HCT116 (cell line): ENCODE results near the gene HAPSTR1. TPM values are rescaled to one million over a fixed set of nuclear protein-coding genes. Genes with fewer than 3 reads are reported as not detected.

ENCODE experiments used
- ATAC-seq: fragments of 200-7000 bp; cut with Tn5 transposase; 2 replicates; pipeline ENCODE4 v1.9.1; 2020; ENCODE audit warnings: mild to moderate bottlenecking, moderate library complexity
- BruUV-seq: library from RNA; stranded (reverse); fragments of 400-500 nt; replicated peaks from 2 replicates; lab custom pipeline; 2021; lab: Mats Ljungman, UMichigan
- CTCF ChIA-PET: fragments of 300-600 bp; sonication (Branson Sonifier 250); formaldehyde crosslinking; loops from one replicate; lab custom pipeline; 2021; ENCODE audit warnings: antibody characterized with exemption; lab: Charles Lee
- POLR2A ChIA-PET: fragments of 300-600, 350-600 bp; sonication (Branson Sonifier 250); formaldehyde crosslinking; loops from one replicate; lab custom pipeline; 2021; ENCODE audit warnings: antibody characterized with exemption; lab: Charles Lee
- RAD21 ChIA-PET, 2 experiments: fragments of 300-600 bp; sonication (Branson Sonifier 250); formaldehyde crosslinking; loops; one replicate each; lab custom pipeline; 2023; ENCODE audit warnings: low total read pairs in 2 of 2; ENCODE audit not compliant: uncharacterized antibody in 2 of 2, unreplicated experiment in 2 of 2, low non-redundant PET in 1 of 2; lab: Charles Lee
- DNase-seq: peaks from one replicate; pipeline ENCODE4 v3.0.0-alpha.2; 2010; ENCODE audit warnings: low read depth, low spot score
- H2AFZ ChIP-seq: fragments of 200-600 bp; shearing (Covaris generic), sonication (generic); 2 replicates; pipeline ENCODE4 v1.6.1; 2017; ENCODE audit warnings: low read depth, mixed run types, mixed read lengths, antibody characterized with exemption, low read length; ENCODE audit not compliant: poor library complexity, severe bottlenecking
- H3K27ac ChIP-seq: 2 replicates; pipeline ENCODE4 v1.5.1; 2012; ENCODE audit warnings: low read depth, low read length
- H3K27me3 ChIP-seq: fragments of 200-600 bp; sonication (generic); 2 replicates; pipeline ENCODE4 v1.6.1; 2016; ENCODE audit warnings: mixed run types, low read length, mixed read lengths; ENCODE audit not compliant: insufficient read depth
- H3K36me3 ChIP-seq, 2 experiments: fragments of 200-500 bp in 1 of 2; fragments of 200-600 bp in 1 of 2; sonication (Bioruptor generic) in 1 of 2; sonication (generic) in 1 of 2; 2 replicates each; pipeline versions ENCODE4 v1.5.1 to v1.6.1; 2014 to 2016; ENCODE audit warnings: low read length in 2 of 2, inconsistent platforms in 1 of 2, mixed read lengths in 1 of 2, mixed run types in 1 of 2; ENCODE audit not compliant: insufficient read depth in 2 of 2, control insufficient read depth in 1 of 2
- H3K4me1 ChIP-seq, 2 experiments: fragments of 200-600 bp in 1 of 2; sonication (generic) in 1 of 2; 2 replicates each; pipeline versions ENCODE4 v1.5.1 to v1.6.1; 2012 to 2017; ENCODE audit warnings: low read length in 2 of 2, inconsistent platforms in 1 of 2, mild to moderate bottlenecking in 1 of 2, mixed read lengths in 1 of 2, mixed run types in 1 of 2, moderate library complexity in 1 of 2; ENCODE audit not compliant: insufficient read depth in 2 of 2, control insufficient read depth in 1 of 2
- H3K4me2 ChIP-seq: fragments of 200-600 bp; sonication (generic); 2 replicates; pipeline ENCODE4 v1.6.1; 2017; ENCODE audit warnings: mixed run types, low read length, mixed read lengths
- H3K4me3 ChIP-seq, 2 experiments: fragments of 200-600 bp in 1 of 2; sonication (generic) in 1 of 2; replicated peaks in 1 of 2; 2 replicates each; pipeline ENCODE4 v1.5.1; 2011 to 2016; ENCODE audit warnings: low read length in 2 of 2, control low read depth in 1 of 2, low read depth in 1 of 2, mild to moderate bottlenecking in 1 of 2, mixed read lengths in 1 of 2, mixed run types in 1 of 2
- H3K79me2 ChIP-seq: fragments of 200-600 bp; sonication (generic); 2 replicates; pipeline ENCODE4 v1.6.1; 2017; ENCODE audit warnings: mild to moderate bottlenecking, mixed run types, low read length, moderate library complexity, mixed read lengths; ENCODE audit not compliant: insufficient read depth
- H3K9ac ChIP-seq: fragments of 200-600 bp; sonication (generic); 2 replicates; pipeline ENCODE4 v1.6.1; 2016; ENCODE audit warnings: low read length, mixed read lengths
- H3K9me2 ChIP-seq: fragments of 200-600 bp; sonication (generic), shearing (Covaris generic); 2 replicates; pipeline ENCODE4 v1.6.1; 2017; ENCODE audit warnings: mixed run types, mild to moderate bottlenecking, moderate library complexity; ENCODE audit not compliant: insufficient read depth
- H3K9me3 ChIP-seq, 2 experiments: fragments of 200-500 bp in 1 of 2; fragments of 200-600 bp in 1 of 2; sonication (Bioruptor generic) in 1 of 2; sonication (generic) in 1 of 2; 2 replicates each; pipeline ENCODE4 v1.6.1; 2014 to 2017; ENCODE audit warnings: low read length in 2 of 2, mixed read lengths in 2 of 2, inconsistent platforms in 1 of 2, low read depth in 1 of 2, mild to moderate bottlenecking in 1 of 2, mixed run types in 1 of 2, moderate library complexity in 1 of 2; ENCODE audit not compliant: control insufficient read depth in 1 of 2, insufficient read depth in 1 of 2
- H4K20me1 ChIP-seq: fragments of 200-600 bp; sonication (generic), shearing (Covaris generic); 2 replicates; pipeline ENCODE4 v1.6.1; 2017; ENCODE audit warnings: mixed run types, mild to moderate bottlenecking, moderate library complexity; ENCODE audit not compliant: insufficient read depth
- FOSL1 ChIP-seq: IDR thresholded peaks from 2 replicates; pipeline ENCODE4 v1.6.1; 2012; ENCODE audit warnings: low read depth
- JUND ChIP-seq: IDR thresholded peaks from 2 replicates; pipeline ENCODE4 v1.6.1; 2012
- POLR2AphosphoS5 ChIP-seq: IDR thresholded peaks from 2 replicates; pipeline ENCODE4 v1.6.1; 2011; ENCODE audit warnings: mild to moderate bottlenecking, low read depth, low read length, moderate library complexity
- RAD21 ChIP-seq: IDR thresholded peaks from 2 replicates; pipeline ENCODE4 v1.6.1; 2012; ENCODE audit warnings: low read depth, mild to moderate bottlenecking
- SP1 ChIP-seq: IDR thresholded peaks from 2 replicates; pipeline ENCODE4 v1.6.1; 2012; ENCODE audit warnings: low read depth
- ZNF274 ChIP-seq: fragments of 200-500 bp; sonication (Bioruptor generic); IDR thresholded peaks from 2 replicates; pipeline ENCODE4 v1.6.1; 2014; ENCODE audit warnings: mild to moderate bottlenecking, low read depth, low read length, inconsistent platforms
- intact Hi-C: fragments of 100-400 bp; cut with micrococcal nuclease; formaldehyde crosslinking; loops from 2 replicates; pipeline ENCODE4 v1.10.0; 2022
- total RNA-seq: library from RNA; stranded (reverse); gene quantifications from one replicate; pipeline ENCODE4 v1.2.1, GENCODE V29; 2021; ENCODE audit not compliant: unreplicated experiment
- TF ChIP-seq, protein P1 (sequence below), 3 experiments: fragments of 200-600 bp in 1 of 3; sonication (generic) in 1 of 3; IDR thresholded peaks in 2 of 3; conservative IDR thresholded peaks in 1 of 3; 2 replicates each; pipeline ENCODE4 v1.5.1; 2012 to 2017; ENCODE audit warnings: low read depth in 2 of 3, low read length in 2 of 3, antibody characterized with exemption in 1 of 3, borderline replicate concordance in 1 of 3, control low read depth in 1 of 3, mild to moderate bottlenecking in 1 of 3, mixed read lengths in 1 of 3, mixed run types in 1 of 3, moderate library complexity in 1 of 3; ENCODE audit not compliant: insufficient read depth in 1 of 3
- TF ChIP-seq, protein P2 (sequence below): IDR thresholded peaks from 2 replicates; pipeline ENCODE4 v1.6.1; 2012; ENCODE audit warnings: low read depth

HAPSTR1 gene
- total RNA-seq, 1 experiment from 2014 or later, result 54.9 TPM

DNA sequence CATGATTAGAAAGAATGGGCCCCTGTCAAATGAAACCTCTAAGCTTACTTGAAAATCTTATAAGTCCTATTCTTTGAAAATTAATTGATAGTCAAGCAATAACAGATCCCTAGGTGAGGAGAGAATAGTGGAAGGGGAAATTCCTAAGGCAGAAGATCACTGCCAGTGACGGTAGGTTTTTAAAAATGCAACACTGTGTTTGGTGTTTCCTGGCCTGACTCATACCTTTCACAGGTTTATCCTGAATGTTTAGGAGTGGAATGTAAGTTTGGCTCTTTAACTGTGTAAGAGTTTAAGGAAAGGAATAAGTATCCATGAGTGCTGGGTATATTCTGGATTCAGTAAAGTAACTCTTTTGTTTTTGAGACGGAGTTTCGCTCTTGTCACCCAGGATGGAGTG is 23.8 kb downstream of the HAPSTR1 start:
- H3K9me3 ChIP-seq, result no peaks in the 10 kb centered on the region
- peaks cover 11 to 30% of the 10 kb centered on the region in 2 experiments for H3K36me3 ChIP-seq
- TF ChIP-seq POLR2AphosphoS5, result no peak; the same call in 1 of the 2 replicates
- TF ChIP-seq, protein P1, sequence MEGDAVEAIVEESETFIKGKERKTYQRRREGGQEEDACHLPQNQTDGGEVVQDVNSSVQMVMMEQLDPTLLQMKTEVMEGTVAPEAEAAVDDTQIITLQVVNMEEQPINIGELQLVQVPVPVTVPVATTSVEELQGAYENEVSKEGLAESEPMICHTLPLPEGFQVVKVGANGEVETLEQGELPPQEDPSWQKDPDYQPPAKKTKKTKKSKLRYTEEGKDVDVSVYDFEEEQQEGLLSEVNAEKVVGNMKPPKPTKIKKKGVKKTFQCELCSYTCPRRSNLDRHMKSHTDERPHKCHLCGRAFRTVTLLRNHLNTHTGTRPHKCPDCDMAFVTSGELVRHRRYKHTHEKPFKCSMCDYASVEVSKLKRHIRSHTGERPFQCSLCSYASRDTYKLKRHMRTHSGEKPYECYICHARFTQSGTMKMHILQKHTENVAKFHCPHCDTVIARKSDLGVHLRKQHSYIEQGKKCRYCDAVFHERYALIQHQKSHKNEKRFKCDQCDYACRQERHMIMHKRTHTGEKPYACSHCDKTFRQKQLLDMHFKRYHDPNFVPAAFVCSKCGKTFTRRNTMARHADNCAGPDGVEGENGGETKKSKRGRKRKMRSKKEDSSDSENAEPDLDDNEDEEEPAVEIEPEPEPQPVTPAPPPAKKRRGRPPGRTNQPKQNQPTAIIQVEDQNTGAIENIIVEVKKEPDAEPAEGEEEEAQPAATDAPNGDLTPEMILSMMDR (IDR thresholded peaks at IDR 0.05 in 2 of 3, conservative IDR thresholded peaks at IDR 0.05 in 1 of 3; ENCODE audit: borderline replicate concordance in 1 of 3, insufficient read depth in 1 of 3, low read depth in 2 of 3, low read length in 2 of 3), result no peak
- peak; percentile 10; the same call in 1 of the 2 replicates for TF ChIP-seq FOSL1
- no peak for TF ChIP-seq JUND
- peaks cover 0 to 20% of the 10 kb centered on the region in 2 experiments; a peak in 2 of 4 replicates for H3K4me1 ChIP-seq
- H3K27ac ChIP-seq, result no peak overlapping the region
- H2AFZ ChIP-seq, result no peak overlapping the region
- no peak overlapping the region for H3K4me2 ChIP-seq
- no TSS peak for BruUV-seq
- H3K4me3 ChIP-seq, result no peak overlapping the region
- H3K27me3 ChIP-seq, result no peaks in the 10 kb centered on the region
- RAD21 ChIA-PET, result no interaction called here
- peaks cover 100% of the 10 kb centered on the region for H3K79me2 ChIP-seq
- ATAC-seq, result no peak; the same call in 1 of the 2 replicates
- no peaks in the 10 kb centered on the region for H3K9me2 ChIP-seq
- H3K9ac ChIP-seq, result no peak overlapping the region
- DNase-seq, result no peak
- intact Hi-C loops, result no loop called here
- CTCF ChIA-PET, result no interaction called here
- peaks cover 47% of the 10 kb centered on the region for H4K20me1 ChIP-seq
- POLR2A ChIA-PET, result no interaction called here

DNA sequence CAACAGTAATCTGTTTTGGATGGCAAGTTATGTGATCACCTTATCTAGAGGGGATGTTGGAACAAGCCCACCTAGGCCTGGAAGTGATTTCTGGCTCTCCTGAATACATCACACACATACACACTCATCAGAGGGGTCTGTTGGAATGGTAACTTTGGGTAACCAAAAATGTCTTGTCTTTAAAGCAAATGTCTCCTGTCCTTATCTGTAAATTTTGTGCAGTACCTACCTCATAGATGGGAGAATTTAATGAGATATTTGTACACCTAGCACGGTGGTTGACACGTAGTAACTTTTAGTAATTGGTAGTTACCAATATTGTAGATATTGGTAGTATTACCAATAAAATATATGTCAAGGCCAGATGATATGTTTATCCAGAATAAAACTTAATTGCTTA is 24.7 kb downstream of the HAPSTR1 start:
- Histone ChIP-seq H3K4me1 (peaks cover 0 to 16% of the 10 kb centered on the region in 2 experiments; a peak in 1 of 4 replicates), H3K4me3 (no peak overlapping the region), H3K9me2 (no peaks in the 10 kb centered on the region), H3K27me3 (no peaks in the 10 kb centered on the region), H3K4me2 (no peak overlapping the region), H2AFZ (no peak overlapping the region), H3K36me3 (peaks cover 11 to 30% of the 10 kb centered on the region in 2 experiments), H3K79me2 (peaks cover 99% of the 10 kb centered on the region), H3K27ac (no peak overlapping the region), H4K20me1 (peaks cover 43% of the 10 kb centered on the region), H3K9me3 (no peaks in the 10 kb centered on the region), H3K9ac (no peak overlapping the region)
- BruUV-seq, result no TSS peak
- intact Hi-C loops, result no loop called here
- TF ChIP-seq RAD21 (no peak), ZNF274 (no peak), SP1 (no peak)
- TF ChIP-seq, protein P1 (IDR thresholded peaks at IDR 0.05 in 2 of 3, conservative IDR thresholded peaks at IDR 0.05 in 1 of 3; ENCODE audit: borderline replicate concordance in 1 of 3, insufficient read depth in 1 of 3, low read depth in 2 of 3, low read length in 2 of 3), result no peak
- TF ChIP-seq, protein P2, sequence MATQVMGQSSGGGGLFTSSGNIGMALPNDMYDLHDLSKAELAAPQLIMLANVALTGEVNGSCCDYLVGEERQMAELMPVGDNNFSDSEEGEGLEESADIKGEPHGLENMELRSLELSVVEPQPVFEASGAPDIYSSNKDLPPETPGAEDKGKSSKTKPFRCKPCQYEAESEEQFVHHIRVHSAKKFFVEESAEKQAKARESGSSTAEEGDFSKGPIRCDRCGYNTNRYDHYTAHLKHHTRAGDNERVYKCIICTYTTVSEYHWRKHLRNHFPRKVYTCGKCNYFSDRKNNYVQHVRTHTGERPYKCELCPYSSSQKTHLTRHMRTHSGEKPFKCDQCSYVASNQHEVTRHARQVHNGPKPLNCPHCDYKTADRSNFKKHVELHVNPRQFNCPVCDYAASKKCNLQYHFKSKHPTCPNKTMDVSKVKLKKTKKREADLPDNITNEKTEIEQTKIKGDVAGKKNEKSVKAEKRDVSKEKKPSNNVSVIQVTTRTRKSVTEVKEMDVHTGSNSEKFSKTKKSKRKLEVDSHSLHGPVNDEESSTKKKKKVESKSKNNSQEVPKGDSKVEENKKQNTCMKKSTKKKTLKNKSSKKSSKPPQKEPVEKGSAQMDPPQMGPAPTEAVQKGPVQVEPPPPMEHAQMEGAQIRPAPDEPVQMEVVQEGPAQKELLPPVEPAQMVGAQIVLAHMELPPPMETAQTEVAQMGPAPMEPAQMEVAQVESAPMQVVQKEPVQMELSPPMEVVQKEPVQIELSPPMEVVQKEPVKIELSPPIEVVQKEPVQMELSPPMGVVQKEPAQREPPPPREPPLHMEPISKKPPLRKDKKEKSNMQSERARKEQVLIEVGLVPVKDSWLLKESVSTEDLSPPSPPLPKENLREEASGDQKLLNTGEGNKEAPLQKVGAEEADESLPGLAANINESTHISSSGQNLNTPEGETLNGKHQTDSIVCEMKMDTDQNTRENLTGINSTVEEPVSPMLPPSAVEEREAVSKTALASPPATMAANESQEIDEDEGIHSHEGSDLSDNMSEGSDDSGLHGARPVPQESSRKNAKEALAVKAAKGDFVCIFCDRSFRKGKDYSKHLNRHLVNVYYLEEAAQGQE, result no peak
- RAD21 ChIA-PET, result no interaction called here
- POLR2A ChIA-PET, result no interaction called here
- no peak for ATAC-seq
- CTCF ChIA-PET, result no interaction called here
- no peak for DNase-seq
